GM12864 (cell line): ENCODE data around the gene BSN.
A peak's percentile ranks its signal among the peaks of the same experiment; 100 is the strongest.

ENCODE experiments used
- DNase-seq: peaks from one replicate; pipeline ENCODE4 v3.0.0-alpha.2; 2011; ENCODE audit warnings: low read depth
- H3K4me3 ChIP-seq: 2 replicates; pipeline ENCODE4 v1.5.1; 2011; ENCODE audit warnings: mild to moderate bottlenecking, low read depth, low read length, control low read depth
- TF ChIP-seq, protein P1 (sequence below): IDR thresholded peaks from 2 replicates; pipeline ENCODE4 v1.5.1; 2011; ENCODE audit warnings: low read depth, mild to moderate bottlenecking, moderate library complexity, low read length, control low read depth, inconsistent platforms; ENCODE audit errors: missing control alignments

BSN gene

DNA sequence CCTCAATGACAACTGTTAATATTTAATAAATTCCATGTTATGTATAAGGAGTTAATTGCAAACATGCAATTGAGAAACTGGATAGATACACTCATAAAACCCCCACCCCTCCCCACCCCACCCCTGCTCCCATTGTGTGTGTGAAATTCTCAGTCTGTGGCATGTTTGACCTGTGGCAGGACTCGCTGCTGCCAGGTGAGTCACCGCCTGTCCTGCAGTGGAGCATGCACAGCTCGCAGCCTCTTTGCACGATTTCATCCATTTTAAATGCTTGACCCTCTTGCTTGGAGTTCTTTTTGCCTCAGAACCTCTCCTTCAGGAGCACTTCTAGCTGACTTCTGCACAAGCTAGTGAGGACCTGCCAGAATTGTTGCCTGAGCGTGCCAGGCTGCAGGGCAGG, 114.6 kb downstream of the BSN start:
- no peak for DNase-seq
- H3K4me3 ChIP-seq: no peak overlapping the region
- TF ChIP-seq, protein P1, sequence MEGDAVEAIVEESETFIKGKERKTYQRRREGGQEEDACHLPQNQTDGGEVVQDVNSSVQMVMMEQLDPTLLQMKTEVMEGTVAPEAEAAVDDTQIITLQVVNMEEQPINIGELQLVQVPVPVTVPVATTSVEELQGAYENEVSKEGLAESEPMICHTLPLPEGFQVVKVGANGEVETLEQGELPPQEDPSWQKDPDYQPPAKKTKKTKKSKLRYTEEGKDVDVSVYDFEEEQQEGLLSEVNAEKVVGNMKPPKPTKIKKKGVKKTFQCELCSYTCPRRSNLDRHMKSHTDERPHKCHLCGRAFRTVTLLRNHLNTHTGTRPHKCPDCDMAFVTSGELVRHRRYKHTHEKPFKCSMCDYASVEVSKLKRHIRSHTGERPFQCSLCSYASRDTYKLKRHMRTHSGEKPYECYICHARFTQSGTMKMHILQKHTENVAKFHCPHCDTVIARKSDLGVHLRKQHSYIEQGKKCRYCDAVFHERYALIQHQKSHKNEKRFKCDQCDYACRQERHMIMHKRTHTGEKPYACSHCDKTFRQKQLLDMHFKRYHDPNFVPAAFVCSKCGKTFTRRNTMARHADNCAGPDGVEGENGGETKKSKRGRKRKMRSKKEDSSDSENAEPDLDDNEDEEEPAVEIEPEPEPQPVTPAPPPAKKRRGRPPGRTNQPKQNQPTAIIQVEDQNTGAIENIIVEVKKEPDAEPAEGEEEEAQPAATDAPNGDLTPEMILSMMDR: no peak

- TF ChIP-seq, protein P1: no peak
- no peak for DNase-seq
- H3K4me3 ChIP-seq: no peak overlapping the region
Measured at GRCh38 chr3:49669352-49669751, 115.1 kb downstream of the BSN start.

GRCh38 chr3:49670940-49671290, 116.6 kb downstream of the BSN start:
- H3K4me3 ChIP-seq: no peak overlapping the region
- TF ChIP-seq, protein P1: no peak
- DNase-seq: no peak

DNA sequence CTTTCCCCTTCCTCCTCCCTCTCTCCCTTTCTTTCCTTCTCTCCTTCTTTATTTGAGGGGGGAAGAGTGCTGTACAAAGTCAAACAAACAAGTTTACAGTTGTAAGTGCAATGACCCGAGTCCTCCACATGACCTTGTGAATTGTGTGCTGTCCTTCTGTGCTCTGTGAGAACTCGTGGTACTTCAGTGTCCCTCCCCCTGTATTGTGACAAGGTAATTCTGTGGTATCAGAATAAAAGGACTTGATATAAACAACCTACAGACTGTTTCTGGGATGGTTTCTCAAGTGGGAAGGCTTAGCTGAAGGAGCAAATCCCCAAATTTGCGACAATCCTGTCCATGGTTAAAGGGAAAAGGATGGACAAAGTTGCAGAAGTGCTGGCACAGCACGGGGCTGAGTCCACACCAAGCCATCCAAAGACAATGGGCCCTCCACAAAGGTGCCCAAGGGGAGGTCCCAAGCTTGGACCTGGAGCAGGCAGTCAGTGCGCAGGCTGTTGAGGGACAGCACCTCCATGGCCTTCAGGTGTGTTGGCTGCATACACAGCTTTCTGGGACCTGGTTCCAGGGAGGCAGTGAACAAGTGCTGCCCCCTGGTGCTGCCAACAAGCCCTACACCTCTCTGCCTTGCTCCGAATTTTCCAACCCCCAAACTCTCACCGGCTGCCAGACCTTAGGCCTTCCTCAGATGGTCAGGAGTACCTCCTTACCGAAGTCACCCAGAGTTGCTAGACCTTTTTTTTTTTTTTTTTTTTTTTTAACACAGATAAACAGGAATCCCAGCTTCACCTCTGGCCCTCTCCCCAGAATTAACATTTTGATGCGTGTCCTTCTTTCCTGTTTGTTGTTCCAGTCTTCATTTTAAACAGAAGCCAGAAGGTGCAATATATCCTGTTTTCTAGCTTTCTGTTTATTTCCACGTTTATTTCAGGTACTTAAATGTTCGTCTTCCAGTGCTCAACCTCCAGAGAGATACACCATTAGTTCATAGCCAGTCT, 117.3 kb downstream of the BSN start:
- TF ChIP-seq, protein P1: peak; percentile 91
- no peak for DNase-seq
- no peak overlapping the region for H3K4me3 ChIP-seq

DNA sequence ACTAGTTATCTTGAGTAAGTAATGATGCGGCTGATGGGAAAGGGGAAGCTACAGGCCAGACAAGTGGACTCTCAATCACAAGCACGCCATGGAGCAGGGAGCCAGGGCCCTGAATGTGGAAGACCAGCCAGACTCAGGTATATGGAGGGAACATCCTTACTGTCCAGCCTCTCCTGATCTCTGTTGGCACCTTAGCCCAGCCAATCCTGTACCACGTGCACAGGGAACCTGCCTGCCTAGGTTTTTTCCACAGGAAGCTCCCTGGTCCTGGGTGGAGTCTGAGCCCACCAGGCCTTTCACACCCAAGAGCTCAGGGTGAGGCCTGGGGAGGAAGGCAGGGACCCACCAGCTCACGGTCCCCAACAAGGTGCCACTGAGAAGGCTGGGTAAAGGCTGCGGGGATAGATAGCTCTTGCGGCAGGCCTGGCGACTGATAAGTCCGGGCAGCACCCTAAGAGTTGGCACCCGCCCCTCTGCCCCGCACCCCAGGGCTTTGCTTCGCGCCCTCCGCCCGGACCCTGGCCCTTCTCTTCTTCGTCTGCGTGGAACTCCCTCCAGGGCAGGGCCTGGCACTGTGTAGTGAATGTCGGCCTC, 118.9 kb downstream of the BSN start:
- TF ChIP-seq, protein P1: no peak
- DNase-seq: no peak
- peak overlapping the region; percentile 84 for H3K4me3 ChIP-seq

DNA sequence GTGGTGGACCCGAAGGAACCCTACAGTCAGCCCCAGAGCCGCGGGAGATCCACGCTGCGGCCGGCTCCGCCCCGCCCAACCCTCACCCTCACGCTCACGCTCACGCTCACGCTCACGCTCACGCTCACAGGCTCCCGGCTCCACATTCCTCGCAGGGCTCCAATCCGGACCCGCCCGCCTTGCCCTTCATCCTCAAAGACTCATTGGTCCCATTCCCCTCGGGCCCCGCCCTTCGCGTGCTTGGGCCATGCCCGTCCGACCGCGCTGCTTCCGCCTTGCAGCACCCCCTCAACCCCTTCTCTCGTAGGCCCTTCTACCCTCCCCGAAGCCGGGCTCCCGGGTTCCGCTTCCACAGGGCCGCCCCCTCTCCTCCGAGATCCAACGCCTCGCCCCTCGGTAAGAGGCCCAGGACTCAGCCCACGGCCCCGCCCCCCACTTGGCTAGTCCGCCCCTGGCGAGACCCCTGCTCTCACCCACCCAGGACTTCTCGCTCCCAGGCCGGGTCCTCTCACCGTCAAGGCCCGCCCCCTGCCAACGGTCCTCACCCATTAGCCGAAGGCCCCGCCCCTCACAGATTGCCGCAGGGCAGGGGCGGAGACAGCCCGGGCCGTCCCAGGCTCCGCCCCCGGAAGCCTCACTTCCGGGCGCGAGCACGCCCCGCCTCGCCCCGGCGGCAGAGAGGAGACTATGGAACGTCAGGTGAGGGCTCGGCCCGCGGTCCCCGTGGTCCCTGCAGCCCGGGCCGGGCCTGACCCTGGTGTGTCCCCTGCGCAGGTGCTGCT, 119.6 kb downstream of the BSN start, which contains the start of gene APEH:
Gene APEH (plus strand): TSS at position 637 of the 782 bp plus-strand sequence. CDS start 51 bp downstream, at position 688.
- H3K4me3 ChIP-seq: peak within 1 kb of the TSS; percentile 84
- TF ChIP-seq, protein P1: no peak
- DNase-seq: peak; percentile 97
